Parathyroid adenoma (tissue), 2 donors: ENCODE results near the gene UEVLD.

Experiments
- H2AFZ ChIP-seq: fragments of 300-600 bp; sonication (generic); one replicate; pipeline ENCODE4 v1.7.0; 2017; ENCODE audit warnings: antibody characterized with exemption, mild to moderate bottlenecking
- H3K27ac ChIP-seq: fragments of 300-600 bp; sonication (generic); one replicate; pipeline ENCODE4 v1.7.0; 2017
- H3K27me3 ChIP-seq: fragments of 300-600 bp; sonication (generic); one replicate; pipeline ENCODE4 v1.7.0; 2017; ENCODE audit warnings: low read length; ENCODE audit not compliant: control insufficient read depth, insufficient read depth
- H3K36me3 ChIP-seq: fragments of 300-600 bp; sonication (generic); one replicate; pipeline ENCODE4 v1.7.0; 2017; ENCODE audit warnings: low read length; ENCODE audit not compliant: control insufficient read depth, insufficient read depth
- H3K4me1 ChIP-seq: fragments of 300-600 bp; sonication (generic); one replicate; pipeline ENCODE4 v1.7.0; 2017; ENCODE audit warnings: control low read depth
- H3K4me2 ChIP-seq: fragments of 300-600 bp; sonication (generic); one replicate; pipeline ENCODE4 v1.7.0; 2017; ENCODE audit warnings: low read length
- H3K4me3 ChIP-seq: fragments of 300-600 bp; sonication (generic); one replicate; pipeline ENCODE4 v1.7.0; 2017; ENCODE audit warnings: low read depth, low read length
- H3K79me2 ChIP-seq: fragments of 300-600 bp; sonication (generic); one replicate; pipeline ENCODE4 v1.7.0; 2017; ENCODE audit warnings: control low read depth
- H3K9ac ChIP-seq: fragments of 300-600 bp; sonication (generic); one replicate; pipeline ENCODE4 v1.7.0; 2017; ENCODE audit warnings: mild to moderate bottlenecking
- H3K9me3 ChIP-seq: fragments of 300-600 bp; sonication (generic); one replicate; pipeline ENCODE4 v1.7.0; 2017; ENCODE audit warnings: low read length; ENCODE audit not compliant: control insufficient read depth
- TF ChIP-seq, protein P1 (sequence below): fragments of 300-600 bp; sonication (generic); IDR thresholded peaks from one replicate; pipeline ENCODE4 v1.7.0; 2017; ENCODE audit warnings: antibody characterized with exemption, mild to moderate bottlenecking
- donor health status: primary hyperparathyroidism.

UEVLD gene

DNA sequence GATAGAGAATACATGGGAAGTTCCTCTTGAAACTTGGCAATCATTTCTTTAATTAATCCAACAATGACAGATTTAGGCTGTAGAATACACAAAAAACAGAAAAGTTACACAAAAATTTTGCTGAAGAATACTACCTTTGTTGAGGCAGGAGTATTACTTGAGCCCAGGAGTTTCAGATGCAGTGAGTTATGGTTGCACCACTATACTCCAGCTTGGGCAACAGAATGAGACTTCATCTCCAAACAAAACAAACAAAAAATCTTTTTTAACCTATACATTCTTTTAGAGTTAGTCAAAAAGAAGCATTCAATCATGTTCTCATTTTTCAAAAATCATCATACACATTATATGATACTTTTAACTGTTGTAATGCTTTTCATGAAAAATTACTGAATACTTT lies 22.1 kb downstream of the UEVLD start:
- H3K36me3 ChIP-seq = no peaks in the 10 kb centered on the region
- TF ChIP-seq, protein P1, sequence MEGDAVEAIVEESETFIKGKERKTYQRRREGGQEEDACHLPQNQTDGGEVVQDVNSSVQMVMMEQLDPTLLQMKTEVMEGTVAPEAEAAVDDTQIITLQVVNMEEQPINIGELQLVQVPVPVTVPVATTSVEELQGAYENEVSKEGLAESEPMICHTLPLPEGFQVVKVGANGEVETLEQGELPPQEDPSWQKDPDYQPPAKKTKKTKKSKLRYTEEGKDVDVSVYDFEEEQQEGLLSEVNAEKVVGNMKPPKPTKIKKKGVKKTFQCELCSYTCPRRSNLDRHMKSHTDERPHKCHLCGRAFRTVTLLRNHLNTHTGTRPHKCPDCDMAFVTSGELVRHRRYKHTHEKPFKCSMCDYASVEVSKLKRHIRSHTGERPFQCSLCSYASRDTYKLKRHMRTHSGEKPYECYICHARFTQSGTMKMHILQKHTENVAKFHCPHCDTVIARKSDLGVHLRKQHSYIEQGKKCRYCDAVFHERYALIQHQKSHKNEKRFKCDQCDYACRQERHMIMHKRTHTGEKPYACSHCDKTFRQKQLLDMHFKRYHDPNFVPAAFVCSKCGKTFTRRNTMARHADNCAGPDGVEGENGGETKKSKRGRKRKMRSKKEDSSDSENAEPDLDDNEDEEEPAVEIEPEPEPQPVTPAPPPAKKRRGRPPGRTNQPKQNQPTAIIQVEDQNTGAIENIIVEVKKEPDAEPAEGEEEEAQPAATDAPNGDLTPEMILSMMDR = no peak
- no peak overlapping the region for H3K4me3 ChIP-seq
- no peaks in the 10 kb centered on the region for H3K4me1 ChIP-seq
- H3K9me3 ChIP-seq = no peaks in the 10 kb centered on the region
- H3K79me2 ChIP-seq = no peaks in the 10 kb centered on the region
- H3K4me2 ChIP-seq = no peak overlapping the region
- H3K9ac ChIP-seq = no peak overlapping the region
- no peaks in the 10 kb centered on the region for H3K27me3 ChIP-seq
- H2AFZ ChIP-seq = no peak overlapping the region
- no peak overlapping the region for H3K27ac ChIP-seq

DNA sequence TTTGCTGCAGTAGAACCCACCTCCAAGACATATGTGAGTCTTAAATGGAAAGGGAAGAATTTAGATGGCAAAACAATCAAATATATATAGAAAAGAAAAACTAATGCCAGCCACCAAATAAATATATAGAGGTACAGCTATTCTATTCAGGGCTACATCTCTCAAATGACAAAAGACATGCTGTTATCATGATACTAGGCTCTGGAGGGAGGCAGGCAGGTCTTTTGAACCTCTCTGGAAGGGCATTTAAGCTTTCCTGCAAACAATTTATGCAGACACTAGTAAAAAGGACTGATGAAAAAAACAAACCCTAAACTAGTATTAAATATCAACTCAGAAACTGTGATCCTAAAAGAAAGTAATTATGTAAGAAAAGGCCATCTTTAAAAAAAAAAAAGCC lies 24.4 kb downstream of the UEVLD start:
- H3K4me1 ChIP-seq = no peaks in the 10 kb centered on the region
- H3K27me3 ChIP-seq = no peaks in the 10 kb centered on the region
- H3K36me3 ChIP-seq = no peaks in the 10 kb centered on the region
- H3K79me2 ChIP-seq = no peaks in the 10 kb centered on the region
- H2AFZ ChIP-seq = no peak overlapping the region
- H3K27ac ChIP-seq = no peak overlapping the region
- TF ChIP-seq, protein P1 = no peak
- H3K4me3 ChIP-seq = no peak overlapping the region
- H3K9me3 ChIP-seq = no peaks in the 10 kb centered on the region
- H3K9ac ChIP-seq = no peak overlapping the region
- H3K4me2 ChIP-seq = no peak overlapping the region

DNA sequence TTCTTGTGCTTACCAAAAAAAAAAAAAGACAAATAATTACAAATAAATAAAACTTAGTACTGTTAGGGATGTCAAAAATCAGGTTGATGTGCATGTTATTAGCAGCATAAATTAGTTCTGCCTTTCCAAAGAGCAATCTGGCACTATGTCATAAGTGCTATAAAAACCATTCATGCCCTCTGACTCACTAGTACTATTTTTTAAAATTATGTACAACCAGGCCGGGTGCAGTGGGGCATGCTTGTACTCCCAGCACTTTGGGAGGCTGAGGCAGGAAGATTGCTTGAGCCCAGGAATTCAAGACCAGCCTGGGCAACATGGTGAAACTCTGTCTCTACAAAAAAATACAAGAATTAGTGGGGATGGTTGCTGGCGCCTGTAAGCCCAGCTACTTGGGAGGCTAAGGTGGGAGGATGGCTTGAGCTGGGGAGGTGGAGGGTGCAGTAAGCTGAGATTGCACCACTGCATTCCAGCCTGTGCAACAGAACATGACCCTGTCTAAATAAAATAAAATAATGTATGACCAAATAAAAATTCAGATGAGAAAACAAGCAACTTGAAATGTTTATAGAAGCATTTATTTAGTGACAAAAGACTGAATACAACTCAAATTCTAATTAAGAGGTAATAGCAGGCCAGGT lies 25.3 kb downstream of the UEVLD start:
- no peak overlapping the region for H3K9ac ChIP-seq
- TF ChIP-seq, protein P1 = no peak
- no peak overlapping the region for H3K4me3 ChIP-seq
- no peak overlapping the region for H3K4me2 ChIP-seq
- H3K27me3 ChIP-seq = no peaks in the 10 kb centered on the region
- no peak overlapping the region for H2AFZ ChIP-seq
- no peak overlapping the region for H3K27ac ChIP-seq
- no peaks in the 10 kb centered on the region for H3K79me2 ChIP-seq
- H3K36me3 ChIP-seq = no peaks in the 10 kb centered on the region
- no peaks in the 10 kb centered on the region for H3K4me1 ChIP-seq
- H3K9me3 ChIP-seq = no peaks in the 10 kb centered on the region

DNA sequence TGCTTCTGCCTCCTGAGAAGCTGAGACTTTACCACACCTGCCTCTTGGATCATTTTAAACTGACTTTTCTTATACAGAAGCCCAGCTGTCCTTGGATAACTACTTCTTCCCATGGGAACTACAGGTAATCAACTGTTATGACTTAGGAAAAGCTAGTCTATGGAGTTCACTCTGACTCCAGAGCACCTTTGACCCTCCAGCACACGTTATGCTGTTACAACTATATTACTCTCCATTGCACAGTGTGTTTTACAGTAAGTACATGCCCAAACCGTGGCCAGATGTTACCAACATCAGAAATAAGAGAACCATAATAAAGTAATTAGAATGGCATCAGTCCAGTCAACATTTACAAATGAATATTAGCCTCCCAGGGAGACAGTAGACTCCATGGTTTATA lies 40.5 kb downstream of the UEVLD start:
- TF ChIP-seq, protein P1 = no peak
- no peak overlapping the region for H3K9ac ChIP-seq
- H3K9me3 ChIP-seq = no peaks in the 10 kb centered on the region
- no peak overlapping the region for H3K4me3 ChIP-seq
- no peaks in the 10 kb centered on the region for H3K36me3 ChIP-seq
- no peak overlapping the region for H3K27ac ChIP-seq
- H3K27me3 ChIP-seq = no peaks in the 10 kb centered on the region
- no peaks in the 10 kb centered on the region for H3K4me1 ChIP-seq
- H2AFZ ChIP-seq = no peak overlapping the region
- H3K79me2 ChIP-seq = no peaks in the 10 kb centered on the region
- H3K4me2 ChIP-seq = no peak overlapping the region
